NOMO-1 treated with dmso at 0.1 percent for 144 hours (cell line): Measurements from ENCODE around the gene SPEN.
A peak's percentile ranks its signal among the peaks of the same experiment; 100 is the strongest.
"Not testable (repeated sequence)": the region's sequence is repeated elsewhere in the genome, so short reads cannot be mapped to it uniquely, and the experiment has no call there.

Source experiments
- DNase-seq: peaks from one replicate; lab custom pipeline; 2025; ENCODE audit not compliant: unreplicated experiment; lab: John Stamatoyannopoulos, UW

Gene SPEN

GRCh38 chr1:15833069-15833679 is 14.3 kb upstream of the SPEN start:
- peak; percentile 72 for DNase-seq

GRCh38 chr1:15833842-15834405 is 13.6 kb upstream of the SPEN start:
- DNase-seq, result no peak

DNA sequence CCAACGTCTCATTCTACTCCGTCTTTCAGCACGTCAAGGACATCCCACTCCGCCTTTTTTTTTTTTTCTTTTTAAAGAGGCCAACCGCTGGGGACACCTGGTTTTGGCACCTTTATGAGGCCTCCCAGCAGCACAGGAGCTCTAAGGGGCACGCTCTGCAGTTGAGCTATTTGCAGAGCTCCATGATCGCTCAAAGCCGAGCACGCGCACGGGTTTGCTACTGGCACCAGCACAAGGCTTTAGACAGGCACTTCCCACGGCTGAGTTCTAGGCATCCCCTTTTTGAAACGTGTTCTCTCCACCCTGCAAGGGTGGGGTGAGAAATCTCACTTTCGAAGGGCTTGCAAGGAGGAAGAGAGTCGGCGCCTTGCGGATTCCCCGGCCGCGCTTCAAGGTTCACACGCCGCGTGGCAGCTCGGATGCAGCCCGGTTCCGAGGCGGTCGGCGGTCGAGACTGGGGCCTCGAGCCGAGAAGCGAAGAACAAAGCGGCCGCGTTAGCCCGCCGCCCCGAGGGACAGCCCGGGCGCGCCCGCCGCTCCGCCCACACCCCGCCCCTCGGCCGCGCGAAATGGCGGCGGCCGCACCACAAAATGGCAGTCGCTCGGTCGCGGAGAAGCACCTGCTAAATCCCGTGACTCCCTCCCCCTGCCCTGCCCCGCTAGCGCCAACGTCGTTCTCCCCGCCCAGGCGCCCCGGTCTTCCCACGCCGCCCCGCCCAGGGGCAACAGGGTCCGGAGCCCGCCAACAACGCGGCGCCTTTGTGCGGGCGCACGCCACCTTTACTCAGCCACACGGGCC is 12.9 kb upstream of the SPEN start:
- DNase-seq, result peak; percentile 94

GRCh38 chr1:15835205-15835740 is 12.2 kb upstream of the SPEN start:
- DNase-seq, result no peak

- DNase-seq, result peak; percentile 97
Measured at GRCh38 chr1:15835741-15836510, 11.6 kb upstream of the SPEN start.

DNA sequence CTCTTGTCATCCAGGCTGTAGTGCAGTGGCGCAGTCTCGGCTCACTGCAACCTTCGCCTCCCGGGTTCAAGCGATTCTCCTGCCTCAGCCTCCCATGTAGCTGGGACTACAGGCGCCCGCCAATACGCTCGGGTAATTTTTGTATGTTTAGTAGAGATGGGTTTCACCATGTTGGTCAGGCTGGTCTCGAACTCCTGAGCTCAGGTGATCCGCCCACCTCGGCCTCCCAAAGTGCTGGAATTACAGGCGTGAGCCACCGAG is 11.1 kb upstream of the SPEN start:
- DNase-seq, result not testable (repeated sequence)

GRCh38 chr1:15836772-15837669 is 10.5 kb upstream of the SPEN start:
- peak; percentile 87 for DNase-seq

GRCh38 chr1:15837931-15838330 is 9.6 kb upstream of the SPEN start:
- DNase-seq, result no peak

GRCh38 chr1:15838721-15839120 is 8.8 kb upstream of the SPEN start:
- no peak for DNase-seq

GRCh38 chr1:15843826-15844572 is 3.5 kb upstream of the SPEN start:
- no peak for DNase-seq

DNA sequence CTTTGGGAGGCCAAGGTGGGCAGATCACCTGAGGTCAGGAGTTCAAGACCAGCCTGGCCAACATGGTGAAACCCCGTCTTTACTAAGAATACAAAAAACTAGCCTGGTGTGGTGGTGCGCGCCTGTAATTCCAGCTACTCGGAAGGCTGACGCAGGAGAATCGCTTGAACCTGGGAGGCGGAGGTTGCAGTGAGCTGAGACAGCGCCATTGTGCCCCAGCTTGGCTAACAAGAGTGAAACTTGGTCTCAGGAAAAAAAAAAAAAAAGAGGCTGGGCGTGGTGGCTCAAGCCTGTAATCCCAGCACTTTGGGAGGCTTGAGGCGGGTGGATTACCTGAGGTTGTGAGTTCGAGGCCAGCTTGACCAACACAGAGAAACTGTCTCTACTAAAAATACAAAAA is 1.5 kb upstream of the SPEN start:
- not testable (repeated sequence) for DNase-seq

- no peak for DNase-seq
Measured at GRCh38 chr1:15847893-15848142, 311 bp downstream of the SPEN start.

- no peak for DNase-seq
Measured at GRCh38 chr1:15848143-15848928, 829 bp downstream of the SPEN start.

DNA sequence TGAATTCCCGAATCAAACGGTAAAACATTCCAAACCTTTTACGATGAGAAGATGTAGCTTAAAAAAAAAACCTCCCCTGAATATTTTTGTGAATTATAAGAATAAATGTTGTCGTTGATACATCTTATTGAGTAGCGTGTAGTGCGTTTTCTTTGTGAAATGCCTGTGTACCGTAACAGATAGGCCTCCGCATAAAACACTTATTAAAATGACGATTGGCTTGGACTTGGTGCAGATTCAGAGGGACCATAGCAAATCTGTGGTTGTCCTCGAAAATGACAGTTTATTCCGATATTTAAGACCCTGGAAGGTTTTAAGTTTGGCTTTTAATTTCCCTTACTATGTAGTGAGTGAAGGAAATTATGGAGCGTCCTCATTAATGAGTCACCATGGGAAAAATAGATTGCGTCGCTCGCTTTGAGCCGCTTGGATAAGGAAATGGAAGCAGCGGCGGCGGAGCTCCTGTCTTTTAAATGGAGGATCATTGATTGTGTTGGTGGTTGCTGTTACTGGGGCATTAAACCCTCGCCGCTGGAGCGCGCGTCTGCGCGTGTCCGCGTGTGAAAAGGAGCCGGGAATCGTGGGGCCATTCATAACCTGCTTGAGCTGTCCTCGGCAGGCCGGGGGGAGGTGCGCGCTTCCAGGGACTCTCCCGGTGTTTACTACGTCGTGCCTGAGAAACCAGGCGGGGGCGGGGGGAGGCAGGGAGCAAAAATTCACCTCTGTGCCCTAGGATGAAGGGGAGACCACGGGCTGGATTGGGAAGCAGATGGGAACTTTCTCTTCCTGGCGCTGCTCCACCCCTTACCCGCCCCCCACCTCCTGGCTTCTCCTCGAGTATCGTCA is 1.6 kb downstream of the SPEN start:
- DNase-seq, result peak; percentile 56

- DNase-seq, result peak; percentile 65
Measured at GRCh38 chr1:15849775-15850324, 2.3 kb downstream of the SPEN start.

GRCh38 chr1:15850471-15851001 is 3.0 kb downstream of the SPEN start:
- DNase-seq, result no peak

GRCh38 chr1:15851210-15852035 is 3.9 kb downstream of the SPEN start:
- DNase-seq, result no peak
